ENCODE results near the gene USP44. TPM values are rescaled to one million over a fixed set of nuclear protein-coding genes. Genes with fewer than 3 reads are reported as not detected.

Gene USP44
- total and polyA plus RNA-seq, 12 donors = 0.69 to 3.0 (median 1.3) TPM

- H3K27me3 ChIP-seq = no peaks in the 10 kb centered on the region
- H3K36me3 ChIP-seq (replicated peaks in 1 of 2) = no peaks in the 10 kb centered on the region
- peaks cover 0 to 9% of the 10 kb centered on the region in 2 donors for H3K4me1 ChIP-seq (replicated peaks in 1 of 2)
- no peak for TF ChIP-seq POLR2A (IDR thresholded peaks at IDR 0.05)
- TF ChIP-seq CTCF (IDR thresholded peaks at IDR 0.05) = no peak
- intact Hi-C loops (cut with DNase I) = no loop called here
- WGBS, 4 donors = 89 to 93% (median 92%) methylated on average over 4 of the region's 4 CpGs
- DNase-seq = no peak
- no peaks in the 10 kb centered on the region for H3K9me3 ChIP-seq (replicated peaks in 1 of 3)
- no peak overlapping the region for H3K27ac ChIP-seq
- no peak overlapping the region for H3K4me3 ChIP-seq
Observed at GRCh38 chr12:95545303-95545702, 6.0 kb downstream of the USP44 start.

GRCh38 chr12:95544756-95545155 is 6.5 kb downstream of the USP44 start:
- Histone ChIP-seq H3K4me3 (no peak overlapping the region), H3K36me3 (replicated peaks in 1 of 2) (no peaks in the 10 kb centered on the region), H3K9me3 (replicated peaks in 1 of 3) (no peaks in the 10 kb centered on the region), H3K4me1 (replicated peaks in 1 of 2) (peaks cover 0 to 9% of the 10 kb centered on the region in 2 donors), H3K27ac (no peak overlapping the region), H3K27me3 (no peaks in the 10 kb centered on the region)
- intact Hi-C loops (cut with DNase I) = no loop called here
- no peak for TF ChIP-seq CTCF (IDR thresholded peaks at IDR 0.05)
- TF ChIP-seq POLR2A (IDR thresholded peaks at IDR 0.05) = no peak
- no peak for DNase-seq
- WGBS, 4 donors = 63 to 74% (median 71%) methylated on average over 3 of the region's 3 CpGs

- DNase-seq = no peak
- intact Hi-C loops (cut with DNase I) = no loop called here
- no peaks in the 10 kb centered on the region for H3K36me3 ChIP-seq (replicated peaks in 1 of 2)
- no peaks in the 10 kb centered on the region for H3K27me3 ChIP-seq
- TF ChIP-seq CTCF (IDR thresholded peaks at IDR 0.05) = no peak
- no peak for TF ChIP-seq POLR2A (IDR thresholded peaks at IDR 0.05)
- peaks cover 0 to 7% of the 10 kb centered on the region in 2 donors for H3K4me1 ChIP-seq (replicated peaks in 1 of 2)
- H3K27ac ChIP-seq = no peak overlapping the region
- WGBS, 4 donors = 97 to 98% (median 97%) methylated on average over 7 of the region's 7 CpGs
- no peak overlapping the region for H3K4me3 ChIP-seq
- no peaks in the 10 kb centered on the region for H3K9me3 ChIP-seq (replicated peaks in 1 of 3)
Observed at GRCh38 chr12:95543305-95543704, 8.0 kb downstream of the USP44 start.

GRCh38 chr12:95541436-95541835 is 9.8 kb downstream of the USP44 start:
- WGBS, 4 donors = 82 to 89% (median 86%) methylated on average over 7 of the region's 7 CpGs
- intact Hi-C loops (cut with DNase I) = no loop called here
- H3K4me3 ChIP-seq = no peak overlapping the region
- TF ChIP-seq CTCF (IDR thresholded peaks at IDR 0.05) = no peak
- no peak for TF ChIP-seq POLR2A (IDR thresholded peaks at IDR 0.05)
- H3K36me3 ChIP-seq (replicated peaks in 1 of 2) = no peaks in the 10 kb centered on the region
- DNase-seq = no peak
- H3K9me3 ChIP-seq (replicated peaks in 1 of 3) = no peaks in the 10 kb centered on the region
- H3K27me3 ChIP-seq = no peaks in the 10 kb centered on the region
- H3K4me1 ChIP-seq (replicated peaks in 1 of 2) = no peaks in the 10 kb centered on the region
- no peak overlapping the region for H3K27ac ChIP-seq

All from adrenal gland (tissue), 12 donors.